GM21825 (cell line): ENCODE measurements around the gene BCL2L11.

Experiments used
- ATAC-seq: cut with Tn5 transposase; IDR thresholded peaks from one replicate; pipeline ENCODE4 v1.9.1; 2021; ENCODE audit warnings: mild to moderate bottlenecking, moderate library complexity; ENCODE audit not compliant: unreplicated experiment

Gene BCL2L11

DNA sequence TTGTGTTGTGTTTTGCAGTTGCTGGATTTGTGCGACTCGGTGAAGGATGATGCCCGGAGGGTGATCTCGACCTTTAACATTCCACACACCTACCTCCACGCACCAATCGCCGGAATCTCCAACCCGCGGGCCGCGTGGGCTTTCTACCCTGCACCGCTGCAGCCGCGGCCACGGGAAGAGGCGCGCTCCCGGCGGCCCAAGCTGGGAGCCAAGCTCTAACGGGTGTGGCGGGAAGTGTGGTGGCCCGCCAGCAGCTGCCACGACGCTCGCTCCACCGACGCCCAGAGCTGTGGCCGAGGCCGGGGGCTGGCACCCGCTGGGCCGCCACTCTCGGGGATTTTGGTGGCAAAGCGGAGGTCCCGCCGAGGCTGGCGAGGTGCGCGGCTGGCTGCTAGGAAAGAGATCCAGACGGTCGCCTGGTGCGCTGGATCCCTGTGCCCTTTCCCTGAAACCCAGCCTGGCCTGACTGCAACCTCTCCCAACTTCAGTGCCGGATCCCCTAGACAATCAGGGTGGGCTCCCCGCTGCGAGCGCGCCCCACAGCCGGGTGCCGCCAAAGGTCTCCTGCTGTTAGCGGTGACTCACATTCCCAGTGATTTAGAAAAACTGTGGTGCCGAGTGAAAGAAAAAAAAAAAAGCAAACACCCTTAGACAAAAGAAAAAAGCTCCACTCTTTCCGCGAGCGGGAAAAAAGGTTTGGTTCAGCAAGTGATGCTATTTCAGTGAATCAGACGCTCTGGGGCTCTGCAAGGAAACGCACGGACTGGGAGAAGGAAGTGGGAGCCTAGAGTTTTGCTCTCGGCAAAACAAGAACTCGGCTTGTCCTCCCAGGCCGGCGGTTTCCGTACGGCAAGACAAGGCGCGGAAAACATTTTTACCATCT lies 2.9 kb upstream of the BCL2L11 start:
- no peak for ATAC-seq

DNA sequence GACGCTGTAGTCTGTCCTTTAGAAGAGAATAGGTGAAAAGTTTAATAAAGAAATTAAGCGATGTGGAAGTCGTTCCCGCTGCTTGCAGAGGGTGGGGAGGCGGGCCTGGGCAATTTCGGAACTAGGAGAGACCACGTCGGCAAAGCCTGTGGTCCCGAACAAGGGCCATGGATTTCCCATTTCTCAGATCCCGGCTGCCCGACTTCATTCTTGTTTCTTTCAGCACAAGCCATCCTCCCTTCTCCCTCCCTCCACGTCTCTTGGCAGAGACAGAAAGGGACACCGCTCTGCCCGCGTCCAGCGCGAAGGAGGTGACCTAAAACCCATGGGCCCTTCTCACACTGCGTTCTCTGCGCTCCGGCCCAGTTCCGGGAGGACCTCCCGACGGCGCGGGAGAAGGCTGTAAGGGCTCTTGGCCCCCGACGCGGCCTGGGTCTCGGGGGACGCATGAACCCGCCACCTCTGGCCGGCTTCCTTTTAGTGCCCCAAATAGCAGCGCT lies 2.2 kb upstream of the BCL2L11 start:
- ATAC-seq: no peak

DNA sequence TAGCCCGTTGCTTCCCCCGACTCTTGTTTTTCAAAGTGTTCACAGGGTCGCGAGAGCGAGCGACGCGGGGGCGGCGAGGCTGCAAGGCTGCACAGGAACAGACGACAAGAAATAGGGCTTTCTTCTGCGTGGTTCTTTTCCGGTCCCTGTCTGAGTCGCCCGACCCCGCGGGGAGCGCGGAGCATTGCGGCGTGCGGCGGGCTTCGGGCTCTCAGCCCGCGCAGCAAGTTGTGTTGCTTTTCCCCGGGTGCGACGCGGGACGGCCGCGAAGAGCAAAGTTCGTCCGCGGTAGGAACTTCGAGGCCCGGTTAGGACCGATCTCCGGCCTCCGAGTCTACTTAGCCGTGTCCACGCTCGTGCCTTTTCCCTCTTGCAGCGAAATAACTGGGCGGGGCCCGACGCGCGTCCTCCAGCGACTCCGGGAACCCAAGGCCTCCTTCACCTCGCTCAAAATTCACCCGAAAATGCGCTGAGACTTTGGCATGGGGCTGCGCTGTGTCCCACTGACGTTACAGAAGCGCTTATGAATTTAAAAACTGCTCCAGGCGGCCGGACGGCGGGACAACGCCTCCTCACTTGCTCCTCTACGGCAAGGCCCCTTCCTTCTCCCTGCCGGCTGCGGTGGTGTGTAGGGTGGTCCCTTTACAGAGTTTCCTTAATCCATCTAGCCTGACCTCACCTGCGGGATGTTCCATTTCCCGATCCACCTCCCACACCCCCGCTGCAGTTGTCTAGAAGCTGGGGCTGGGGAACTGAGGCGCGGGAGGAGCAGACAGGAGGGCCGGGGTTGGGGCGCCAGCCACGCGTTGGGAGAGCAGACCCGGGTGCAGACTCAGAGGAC lies 1.5 kb upstream of the BCL2L11 start:
- ATAC-seq: no peak

DNA sequence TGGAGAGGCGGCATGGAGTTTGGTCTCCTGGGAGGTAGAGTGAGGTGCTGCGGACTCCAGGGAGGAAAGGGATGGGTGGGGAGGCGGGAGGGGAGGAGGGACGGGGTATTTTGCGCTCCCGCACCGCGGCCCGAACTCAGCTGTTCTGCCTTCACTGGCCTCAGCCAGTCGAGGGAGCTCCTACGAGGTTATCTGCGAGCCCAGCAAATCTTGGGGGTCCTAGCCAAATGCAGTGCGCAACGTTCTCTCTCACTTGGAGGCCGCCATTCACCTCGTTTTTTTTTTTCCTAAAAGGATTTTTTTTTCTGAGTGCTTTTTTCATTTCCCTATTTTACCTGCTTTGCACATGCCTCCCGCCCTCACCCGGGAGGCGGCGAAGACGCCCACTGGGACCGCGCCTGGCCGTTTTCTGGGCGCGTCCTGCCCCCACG lies 877 bp upstream of the BCL2L11 start:
- no peak for ATAC-seq

DNA sequence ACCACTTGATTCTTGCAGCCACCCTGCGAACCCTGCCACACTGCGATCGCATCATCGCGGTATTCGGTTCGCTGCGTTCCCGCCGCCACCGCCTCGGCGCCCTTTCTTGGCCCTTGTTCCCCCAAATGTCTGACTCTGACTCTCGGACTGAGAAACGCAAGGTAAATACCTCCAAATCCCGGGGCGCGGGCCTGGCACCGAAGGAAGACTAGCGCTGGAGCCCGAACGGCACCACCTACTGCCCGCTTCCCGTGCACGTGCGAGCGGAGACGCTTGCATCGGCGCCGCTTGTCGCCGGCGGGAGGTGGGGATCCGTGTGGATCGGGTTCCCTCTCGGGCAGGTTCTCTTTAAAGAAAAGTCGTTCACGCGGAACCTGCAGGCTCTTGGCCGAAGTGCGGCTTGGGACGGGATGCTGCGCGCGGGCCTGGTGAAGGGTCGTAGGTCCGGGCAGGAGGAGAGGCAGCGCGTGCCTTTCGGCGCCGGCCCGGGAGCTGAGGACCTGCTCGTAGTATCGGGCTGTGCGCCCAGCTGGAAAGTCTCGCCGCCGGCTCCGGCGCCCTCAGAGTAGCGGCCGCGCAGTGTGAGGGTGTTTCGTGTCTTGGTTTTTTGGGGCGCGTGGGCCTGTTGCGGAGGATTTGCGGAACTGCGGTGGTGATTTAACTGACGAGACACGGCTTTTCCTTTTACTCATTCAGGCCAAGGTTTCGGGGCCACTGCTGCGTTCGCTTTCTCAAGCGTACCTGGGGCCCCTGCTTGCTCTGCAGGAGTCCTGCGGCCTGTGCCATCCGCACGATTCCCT lies 514 bp downstream of the BCL2L11 start:
- ATAC-seq: no peak

DNA sequence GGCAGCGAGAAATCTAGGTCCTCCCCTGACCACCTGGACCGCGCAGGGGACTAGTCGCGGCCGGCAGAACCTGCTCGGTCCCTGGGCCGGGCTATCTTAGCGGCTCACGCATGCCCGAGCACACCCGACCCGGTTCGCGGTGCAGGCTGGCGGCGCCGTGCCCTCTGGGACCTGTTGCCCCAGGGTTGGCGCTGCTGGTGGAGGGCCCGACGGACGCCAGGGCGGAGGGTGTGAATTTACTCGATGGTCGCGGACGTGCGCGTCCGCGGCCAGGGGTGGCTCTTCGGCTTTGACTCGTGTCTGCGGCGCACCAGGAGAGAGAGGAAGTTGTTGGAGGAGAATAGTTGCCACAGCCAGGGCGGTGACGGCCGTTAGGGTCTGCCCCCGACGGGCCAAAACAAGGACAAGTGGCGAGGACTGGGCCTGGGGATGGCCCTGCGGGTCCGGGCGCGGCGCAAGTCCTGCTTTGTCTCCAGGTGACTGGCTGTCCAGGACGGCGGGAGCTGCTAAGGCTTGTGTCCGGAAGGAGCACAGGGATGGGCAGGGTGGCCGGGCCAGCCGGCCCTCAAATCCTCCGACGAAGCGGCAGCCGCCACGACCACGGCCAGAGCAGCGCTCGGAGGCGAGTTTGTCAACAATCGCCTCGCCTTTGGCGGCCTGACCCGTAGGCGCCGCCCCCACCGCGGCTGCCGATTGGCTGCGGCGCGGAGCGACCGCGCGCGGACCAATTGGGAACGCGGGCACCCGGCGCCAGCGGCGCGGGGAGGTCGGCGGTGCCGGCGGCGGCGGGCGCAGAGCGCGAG lies 1.3 kb downstream of the BCL2L11 start:
- ATAC-seq: peak; percentile 40

DNA sequence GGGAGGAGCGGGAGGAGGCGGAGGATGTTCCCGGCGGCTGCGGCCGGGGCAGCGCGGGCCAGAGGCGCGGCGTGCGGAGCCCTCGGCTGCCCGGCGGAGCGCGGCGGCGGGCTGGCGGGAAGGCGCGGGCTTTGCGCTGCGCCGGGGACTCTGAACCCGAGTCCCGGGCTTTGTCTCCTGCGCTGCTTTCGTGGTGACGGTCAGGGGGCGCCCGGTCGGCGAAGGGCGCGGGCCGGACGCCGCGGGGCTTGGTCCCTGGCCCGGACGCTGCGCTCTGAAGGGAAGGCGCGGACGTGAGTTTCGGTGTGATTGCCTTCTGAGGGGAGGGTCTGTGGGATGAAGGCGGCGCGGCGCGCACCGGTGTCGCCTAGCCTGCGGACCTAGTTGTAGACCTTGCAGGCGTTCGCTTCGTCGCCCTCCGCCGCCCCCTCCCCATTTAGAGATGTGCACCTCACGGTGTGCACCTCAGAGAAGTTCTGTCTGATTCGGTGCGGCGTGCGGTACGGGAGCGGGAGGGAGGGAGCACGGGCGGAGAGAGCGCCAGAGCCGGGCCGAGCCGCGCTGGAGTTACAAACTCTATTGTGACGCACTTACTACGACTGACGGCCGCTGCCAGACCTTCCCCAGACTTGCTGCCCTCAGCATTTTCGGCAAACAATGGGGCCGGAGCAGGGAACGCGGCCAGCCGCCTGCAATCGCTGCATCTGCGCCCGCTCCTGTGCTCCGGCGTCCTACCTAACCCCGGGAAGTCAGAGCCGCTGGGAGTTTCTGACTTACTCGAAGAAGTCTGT lies 2.1 kb downstream of the BCL2L11 start:
- no peak for ATAC-seq

DNA sequence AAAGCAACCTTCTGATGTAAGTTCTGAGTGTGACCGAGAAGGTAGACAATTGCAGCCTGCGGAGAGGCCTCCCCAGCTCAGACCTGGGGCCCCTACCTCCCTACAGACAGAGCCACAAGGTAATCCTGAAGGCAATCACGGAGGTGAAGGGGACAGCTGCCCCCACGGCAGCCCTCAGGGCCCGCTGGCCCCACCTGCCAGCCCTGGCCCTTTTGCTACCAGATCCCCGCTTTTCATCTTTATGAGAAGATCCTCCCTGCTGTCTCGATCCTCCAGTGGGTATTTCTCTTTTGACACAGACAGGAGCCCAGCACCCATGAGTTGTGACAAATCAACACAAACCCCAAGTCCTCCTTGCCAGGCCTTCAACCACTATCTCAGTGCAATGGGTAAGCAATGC lies 3.0 kb downstream of the BCL2L11 start:
- ATAC-seq: no peak

DNA sequence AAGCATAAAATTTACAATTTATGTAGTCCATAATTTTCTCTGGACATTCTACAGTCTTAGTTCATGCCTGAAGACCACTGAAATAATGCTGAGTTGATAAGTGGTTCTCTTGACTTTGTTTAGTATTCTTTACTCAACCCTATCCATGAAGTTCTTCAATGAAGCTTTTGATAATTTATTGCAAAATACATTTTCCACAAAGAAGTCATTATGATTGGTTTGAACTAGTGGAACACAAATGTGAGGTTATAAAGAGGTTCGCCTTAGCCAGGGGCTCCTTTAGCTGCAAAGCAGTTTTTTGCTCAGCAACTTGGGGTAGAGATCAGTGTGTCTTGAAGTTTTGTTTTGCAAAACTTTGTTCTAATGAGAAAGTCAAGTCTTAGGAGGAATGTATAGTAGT lies 5.9 kb downstream of the BCL2L11 start:
- ATAC-seq: no peak

DNA sequence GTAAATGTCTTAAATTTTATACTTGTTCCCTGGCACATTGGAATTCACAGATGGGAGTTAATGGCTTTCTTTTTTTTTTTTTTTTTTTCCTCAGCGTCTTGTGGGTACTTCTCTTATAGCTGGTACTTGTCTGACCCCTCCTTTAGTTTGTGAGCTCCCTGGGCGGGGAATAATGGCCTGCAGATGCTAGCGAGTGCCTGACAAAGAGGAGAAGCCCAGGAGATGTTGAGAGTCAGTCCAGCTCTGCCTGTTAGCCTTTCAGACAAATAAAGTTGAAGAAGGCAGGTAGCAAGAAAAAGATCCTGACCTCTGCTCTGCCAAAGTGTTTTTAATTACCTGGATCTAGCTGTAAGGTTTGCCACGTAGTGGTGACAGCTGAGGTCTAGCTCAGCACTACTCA lies 6.6 kb downstream of the BCL2L11 start:
- no peak for ATAC-seq

DNA sequence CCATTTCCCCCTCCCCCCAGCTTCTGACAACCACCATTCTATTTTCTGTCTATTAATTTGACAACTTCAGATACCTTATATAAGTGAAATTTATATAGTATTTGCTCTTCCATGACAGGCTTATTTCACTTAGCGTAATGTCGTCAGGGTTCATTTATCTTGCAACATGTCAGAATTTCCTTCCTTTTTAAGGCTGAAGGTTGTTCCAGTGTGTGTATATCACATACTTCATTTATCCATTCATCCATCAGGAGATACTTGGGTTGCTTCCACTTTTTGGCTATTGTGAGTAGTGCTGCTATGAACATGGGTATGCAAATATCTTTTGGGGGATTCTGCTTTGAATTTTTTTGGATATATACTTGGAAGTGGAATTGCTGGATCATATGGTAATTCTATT lies 7.4 kb downstream of the BCL2L11 start:
- no peak for ATAC-seq

DNA sequence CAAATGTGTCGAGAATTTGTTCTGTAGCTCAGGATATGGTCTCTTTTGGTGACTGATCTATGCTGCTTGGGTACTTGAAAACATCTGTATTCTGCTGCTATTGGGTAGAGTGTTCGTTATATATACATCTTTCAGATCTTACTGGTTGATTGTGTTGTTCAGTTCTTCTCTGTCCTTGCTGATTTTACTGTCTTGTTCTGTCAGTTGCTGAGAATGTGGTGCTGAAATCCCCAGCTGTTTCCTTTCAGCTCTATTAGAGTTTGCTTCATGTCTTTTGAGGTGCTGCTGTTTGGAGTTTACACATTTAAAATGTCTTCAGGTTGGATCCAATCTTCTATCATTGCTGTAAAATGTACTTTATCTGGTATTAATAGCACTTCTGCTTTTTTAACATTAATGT lies 12.9 kb downstream of the BCL2L11 start:
- ATAC-seq: no peak

DNA sequence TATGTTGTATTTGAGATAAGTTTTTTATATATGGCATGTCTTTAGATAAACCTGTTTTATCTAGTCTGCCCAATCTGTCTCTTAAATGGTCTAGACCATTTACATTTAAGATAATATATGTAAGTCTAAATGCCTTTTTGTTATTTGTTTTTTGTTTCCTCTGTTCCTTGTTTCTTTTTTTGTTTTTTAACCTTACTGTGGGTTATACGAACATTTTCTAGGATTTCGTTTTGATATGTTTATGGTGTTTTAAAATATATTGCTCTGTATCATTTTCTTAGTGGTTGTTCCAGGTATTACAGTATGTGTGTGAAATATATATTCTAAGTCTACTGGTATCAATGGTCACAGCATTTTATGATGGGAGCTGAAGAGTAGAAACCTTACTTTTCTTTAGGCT lies 13.3 kb downstream of the BCL2L11 start:
- ATAC-seq: no peak

DNA sequence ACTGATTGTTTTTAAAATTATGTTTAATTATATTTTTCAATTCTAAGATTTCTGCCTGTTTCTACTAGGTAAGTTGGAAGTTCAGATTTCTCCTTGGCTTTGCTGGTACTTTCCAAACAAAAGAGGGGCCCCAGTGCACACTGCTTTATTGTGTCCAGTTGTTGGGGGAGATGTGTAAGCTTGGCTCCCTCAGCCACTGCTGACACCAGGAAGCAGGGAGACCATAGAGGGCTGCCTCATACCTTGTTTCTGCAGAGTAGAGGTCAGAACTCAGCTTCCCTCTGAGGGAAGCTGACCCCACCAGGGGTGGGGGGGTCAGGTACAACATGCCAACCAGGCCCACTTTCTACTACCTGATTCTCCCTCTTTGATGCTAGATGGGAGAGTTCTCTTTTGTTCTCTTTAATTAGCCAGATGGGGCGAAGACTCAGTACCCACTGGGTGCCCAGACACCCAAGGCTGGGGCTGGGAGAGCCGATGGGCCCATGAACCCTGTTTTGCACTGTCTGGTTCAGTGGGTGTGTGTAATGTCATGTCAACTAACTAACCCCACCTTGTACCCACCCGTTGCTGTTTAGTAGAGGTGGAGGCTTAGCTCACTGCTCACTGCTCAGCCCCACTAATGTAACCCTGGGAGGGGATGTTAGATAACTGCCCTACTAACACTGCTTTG lies 14.7 kb downstream of the BCL2L11 start:
- no peak for ATAC-seq

DNA sequence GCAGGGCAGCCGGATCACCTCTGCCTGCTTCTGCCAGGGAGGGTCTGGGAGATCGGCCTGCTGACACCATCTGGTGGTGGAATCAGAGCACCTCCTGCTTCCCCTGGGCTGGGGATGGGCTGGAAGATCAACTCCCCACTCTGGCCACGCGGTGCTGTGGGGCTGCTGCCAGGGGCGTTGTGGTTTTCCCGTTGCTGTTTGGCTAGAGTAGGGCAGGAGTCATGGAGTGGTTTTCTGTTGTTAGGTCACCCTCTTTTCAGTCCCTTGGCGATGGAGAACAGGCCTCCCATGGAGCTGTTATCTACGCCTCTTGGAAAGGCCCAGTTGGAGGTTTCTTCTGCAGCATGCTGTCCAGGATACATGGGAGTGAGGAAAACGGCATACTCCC lies 15.2 kb downstream of the BCL2L11 start:
- ATAC-seq: no peak

DNA sequence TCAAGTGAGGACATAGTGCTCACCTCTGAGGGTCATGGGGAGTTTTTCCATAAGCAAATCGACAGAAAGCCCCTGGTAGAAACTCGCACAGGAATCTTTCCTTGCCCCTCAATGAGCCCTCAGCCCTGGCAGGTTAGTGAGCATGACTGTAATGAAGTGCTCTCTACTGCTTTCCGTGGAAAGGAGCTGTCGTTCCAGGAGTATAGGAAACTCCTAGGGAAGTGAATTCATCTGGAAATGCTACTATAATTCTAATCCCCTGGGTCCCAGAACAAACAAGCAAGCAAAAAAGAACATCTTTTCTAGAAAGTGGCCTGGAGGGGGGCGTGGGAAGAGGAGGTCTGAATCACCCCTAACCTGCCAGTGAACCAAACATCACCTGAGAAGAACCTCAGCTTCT lies 18.1 kb downstream of the BCL2L11 start:
- no peak for ATAC-seq

DNA sequence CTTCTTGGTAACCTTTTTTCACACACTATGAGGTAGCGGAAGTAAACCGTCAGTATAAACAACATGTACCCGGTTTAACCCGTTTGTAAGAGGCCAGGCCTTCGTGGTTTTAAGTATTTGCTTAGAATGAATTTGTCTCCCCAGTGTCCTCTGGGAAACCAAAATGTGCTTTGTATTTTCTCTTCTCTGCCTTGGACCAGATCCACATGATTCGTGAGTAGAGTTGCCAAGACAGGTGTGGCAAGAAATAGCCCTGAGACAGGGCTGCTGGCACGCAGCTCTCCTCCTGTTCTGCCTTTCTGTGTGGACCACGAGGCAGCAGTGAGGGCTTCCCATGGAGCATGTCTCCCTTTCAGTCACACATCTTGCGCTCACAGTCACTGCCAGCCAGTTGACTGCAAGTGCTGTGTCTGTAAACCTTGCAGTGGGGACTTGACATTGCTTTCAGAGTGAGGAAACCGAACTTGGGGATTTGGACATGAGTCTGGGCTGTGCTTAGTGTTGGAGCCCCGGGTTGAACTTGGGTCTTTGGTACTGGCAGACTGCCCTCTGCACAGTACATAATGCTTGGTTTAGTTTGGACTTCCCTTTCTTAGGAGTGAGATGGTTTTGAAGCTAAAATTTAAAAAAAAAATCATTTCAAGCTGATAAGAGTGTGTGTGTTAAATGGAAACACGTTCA lies 19.1 kb downstream of the BCL2L11 start:
- ATAC-seq: no peak

DNA sequence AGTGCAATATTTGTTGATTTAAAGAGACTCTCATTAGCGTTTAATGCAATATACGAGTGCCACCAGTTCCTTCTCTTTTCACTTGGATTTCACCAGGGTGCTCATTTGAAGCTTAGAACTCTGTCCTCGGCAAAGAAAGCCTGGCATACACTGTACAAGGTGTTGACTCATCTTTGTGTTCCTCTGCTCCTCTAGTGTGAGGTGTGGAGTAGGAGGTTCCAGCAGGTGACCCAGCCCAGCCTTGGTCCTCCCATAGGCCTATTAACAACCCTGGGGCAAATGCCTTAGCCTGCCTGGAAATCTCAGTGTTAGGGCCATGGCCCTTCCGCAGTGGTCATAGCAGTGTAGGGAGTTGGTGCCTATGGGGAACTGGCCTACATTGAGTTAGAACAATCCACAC lies 20.1 kb downstream of the BCL2L11 start:
- no peak for ATAC-seq
